ENCODE measurements around the gene IL23R.
"Not testable (repeated sequence)": the region's sequence is repeated elsewhere in the genome, so short reads cannot be mapped to it uniquely, and the experiment has no call there.

The IL23R gene

GRCh38 chr1:67193704-67194103 is 27.4 kb downstream of the IL23R start:
- no peak for DNase-seq (ENCODE audit: low spot score)

GRCh38 chr1:67194209-67194863 is 28.1 kb downstream of the IL23R start:
- DNase-seq (ENCODE audit: low spot score): peak; percentile 49

GRCh38 chr1:67200755-67201154 is 34.5 kb downstream of the IL23R start:
- no peak for DNase-seq (ENCODE audit: low spot score)

GRCh38 chr1:67201891-67202290 is 35.6 kb downstream of the IL23R start:
- DNase-seq (ENCODE audit: low spot score): no peak

- DNase-seq (ENCODE audit: low spot score): no peak
Observed at GRCh38 chr1:67204298-67204980, 38.2 kb downstream of the IL23R start.

GRCh38 chr1:67207398-67207797 is 41.1 kb downstream of the IL23R start:
- DNase-seq (ENCODE audit: low spot score): not testable (repeated sequence)

GRCh38 chr1:67208217-67208616 is 42.0 kb downstream of the IL23R start:
- no peak for DNase-seq (ENCODE audit: low spot score)

- no peak for DNase-seq (ENCODE audit: low spot score)
Observed at GRCh38 chr1:67209521-67209920, 43.3 kb downstream of the IL23R start.

GRCh38 chr1:67211589-67212563 is 45.6 kb downstream of the IL23R start:
- DNase-seq (ENCODE audit: low spot score): no peak

- DNase-seq (ENCODE audit: low spot score): no peak
Observed at GRCh38 chr1:67213164-67213563, 46.9 kb downstream of the IL23R start.

GRCh38 chr1:67213948-67214347 is 47.7 kb downstream of the IL23R start:
- no peak for DNase-seq (ENCODE audit: low spot score)

GRCh38 chr1:67214420-67215174 is 48.3 kb downstream of the IL23R start:
- no peak for DNase-seq (ENCODE audit: low spot score)

- no peak for DNase-seq (ENCODE audit: low spot score)
Observed at GRCh38 chr1:67216401-67216800, 50.1 kb downstream of the IL23R start.

GRCh38 chr1:67217417-67217816 is 51.2 kb downstream of the IL23R start:
- DNase-seq (ENCODE audit: low spot score): no peak

GRCh38 chr1:67217938-67218337 is 51.7 kb downstream of the IL23R start:
- DNase-seq (ENCODE audit: low spot score): no peak

- no peak for DNase-seq (ENCODE audit: low spot score)
Observed at GRCh38 chr1:67224856-67225255, 58.6 kb downstream of the IL23R start.

- no peak for DNase-seq (ENCODE audit: low spot score)
Observed at GRCh38 chr1:67226688-67227087, 60.4 kb downstream of the IL23R start.

GRCh38 chr1:67227196-67227595 is 60.9 kb downstream of the IL23R start:
- no peak for DNase-seq (ENCODE audit: low spot score)

GRCh38 chr1:67228791-67229190 is 62.5 kb downstream of the IL23R start:
- no peak for DNase-seq (ENCODE audit: low spot score)

GRCh38 chr1:67230539-67230938 is 64.3 kb downstream of the IL23R start:
- DNase-seq (ENCODE audit: low spot score): no peak

- no peak for DNase-seq (ENCODE audit: low spot score)
Observed at GRCh38 chr1:67236277-67236676, 70.0 kb downstream of the IL23R start.

GRCh38 chr1:67239738-67240137 is 73.5 kb downstream of the IL23R start:
- DNase-seq (ENCODE audit: low spot score): no peak

All from ecto neural progenitor cell (in vitro differentiated cells).